NCI-H226 (cell line): ENCODE data around the gene TBC1D4.
"Not testable (repeated sequence)": the region's sequence is repeated elsewhere in the genome, so short reads cannot be mapped to it uniquely, and the experiment has no call there.

ENCODE experiments used
- DNase-seq: peaks from one replicate; pipeline ENCODE4 v3.0.0-alpha.2; 2015

TBC1D4 gene

DNA sequence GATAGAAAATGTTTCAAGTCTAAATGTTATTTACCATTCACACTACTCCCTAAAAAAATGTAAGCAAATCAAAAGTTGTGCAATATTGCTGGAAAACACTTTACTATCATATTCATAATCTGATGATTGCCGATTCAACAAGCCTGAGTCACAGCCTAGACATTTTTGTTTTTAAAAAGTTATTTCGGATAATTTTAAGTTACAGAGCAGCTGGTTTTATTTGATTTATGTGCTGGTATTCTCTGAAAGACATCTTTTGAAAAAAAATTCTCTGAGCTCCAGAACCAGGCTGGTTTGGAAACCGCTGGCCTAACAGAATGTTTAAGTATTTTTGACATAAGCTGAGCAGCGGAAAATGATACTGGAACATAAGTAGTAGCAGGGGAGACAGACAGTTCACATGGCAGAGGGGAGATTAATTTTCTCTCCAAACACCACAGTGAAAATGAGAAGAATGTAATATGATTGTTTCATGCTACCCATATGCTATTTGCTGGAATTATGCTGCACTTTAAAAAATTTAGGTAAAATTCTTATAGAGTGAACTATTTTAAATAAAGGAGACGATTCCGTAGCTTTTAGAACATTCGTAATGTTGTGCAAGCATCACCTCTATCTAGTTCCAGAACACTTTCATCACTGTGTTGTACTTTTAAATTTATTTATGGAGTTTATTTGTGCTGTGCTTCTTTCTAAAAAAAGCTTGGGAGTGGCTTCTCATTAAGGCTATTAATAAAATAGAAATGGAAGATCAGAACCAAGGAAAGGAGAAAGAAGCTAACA, 36.1 kb downstream of the TBC1D4 start:
- DNase-seq, result no peak

DNA sequence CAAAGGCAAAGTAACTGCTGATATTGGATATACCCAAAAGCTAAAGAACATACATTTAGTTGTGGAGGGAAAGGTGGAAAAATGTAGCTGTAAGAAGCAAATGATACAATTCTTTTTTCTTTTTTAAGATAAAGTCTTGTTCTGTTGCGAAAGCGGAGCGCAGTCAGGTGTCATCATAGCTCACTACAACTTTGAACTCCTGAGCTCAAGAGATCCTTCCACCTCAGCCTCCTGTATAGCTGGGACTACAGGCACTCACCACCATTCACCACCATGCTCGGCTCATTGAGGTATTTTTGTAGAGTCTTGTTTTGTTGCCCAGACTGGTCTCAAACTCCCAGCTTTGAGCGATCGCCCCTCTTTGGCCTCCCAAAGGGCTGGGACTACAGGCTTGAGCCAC, 38.0 kb downstream of the TBC1D4 start:
- no peak for DNase-seq

DNA sequence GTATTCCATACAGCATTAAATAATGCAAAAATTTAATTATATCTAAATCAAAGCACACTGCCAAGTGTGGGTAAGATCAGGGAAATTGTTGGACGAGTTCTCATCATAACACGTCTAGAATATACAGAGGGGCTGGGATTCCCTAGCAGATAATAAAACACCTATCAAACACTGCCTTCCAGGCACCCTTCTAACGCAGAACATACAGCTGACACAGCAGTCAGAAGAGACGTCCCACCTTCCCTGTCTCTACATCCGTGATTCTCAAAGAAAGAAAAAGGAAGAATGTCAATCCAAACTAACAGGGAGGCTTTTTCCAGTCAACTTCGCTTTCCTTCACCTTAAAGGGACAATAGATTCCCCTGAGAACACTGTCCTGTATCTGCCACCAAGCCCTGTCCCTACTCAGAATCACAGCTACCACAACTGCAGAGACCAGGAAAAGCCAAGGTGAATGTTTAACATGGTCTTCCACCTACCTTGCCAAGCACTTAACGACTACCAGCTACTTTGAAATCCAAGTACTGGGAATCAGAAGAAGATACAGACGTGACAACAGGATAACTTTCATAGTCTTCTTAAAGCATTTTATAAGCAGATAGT, 38.5 kb downstream of the TBC1D4 start:
- no peak for DNase-seq

DNA sequence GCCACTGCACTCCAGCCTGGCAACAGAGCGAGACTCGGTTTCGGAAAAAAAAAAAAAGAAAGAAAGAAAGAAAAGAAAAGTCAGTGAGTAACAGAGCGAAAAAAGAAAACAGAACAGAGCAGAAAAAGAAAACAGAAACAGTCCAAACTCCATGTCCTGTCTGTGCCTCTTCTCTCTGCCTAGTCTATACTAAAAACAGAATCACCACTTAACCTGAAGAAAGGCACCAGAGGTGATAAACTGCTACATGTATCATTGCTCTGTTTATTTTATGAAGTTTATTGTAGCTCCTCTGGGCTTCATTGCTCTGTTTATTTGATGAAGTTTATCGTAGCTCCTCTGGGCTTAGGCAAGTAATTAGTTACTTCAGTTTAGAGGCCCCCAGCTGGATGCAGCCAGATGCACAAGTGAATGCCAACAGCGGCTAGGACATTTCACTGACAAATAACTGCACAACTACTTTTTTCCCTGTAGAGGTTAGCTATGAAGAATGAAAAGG, 39.2 kb downstream of the TBC1D4 start:
- DNase-seq, result no peak

DNA sequence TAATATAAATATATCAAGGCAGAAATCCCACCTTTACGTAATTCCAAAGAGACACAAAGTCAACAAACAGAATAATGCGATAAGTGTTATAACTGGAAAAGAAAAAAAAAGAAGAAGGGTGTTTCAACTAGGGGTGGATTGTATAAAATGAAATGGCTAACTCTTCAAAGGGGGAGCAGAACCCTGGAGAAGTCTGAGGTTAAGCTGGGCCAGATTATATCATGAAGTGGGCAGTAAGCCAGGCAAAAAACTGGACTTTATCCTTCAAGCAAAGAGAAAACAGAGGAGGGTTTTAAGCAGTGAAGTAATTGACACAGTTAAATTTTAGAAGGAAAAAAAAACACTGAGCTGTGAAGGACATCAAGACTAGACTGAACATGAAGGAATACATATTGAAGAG, 41.9 kb downstream of the TBC1D4 start:
- no peak for DNase-seq

DNA sequence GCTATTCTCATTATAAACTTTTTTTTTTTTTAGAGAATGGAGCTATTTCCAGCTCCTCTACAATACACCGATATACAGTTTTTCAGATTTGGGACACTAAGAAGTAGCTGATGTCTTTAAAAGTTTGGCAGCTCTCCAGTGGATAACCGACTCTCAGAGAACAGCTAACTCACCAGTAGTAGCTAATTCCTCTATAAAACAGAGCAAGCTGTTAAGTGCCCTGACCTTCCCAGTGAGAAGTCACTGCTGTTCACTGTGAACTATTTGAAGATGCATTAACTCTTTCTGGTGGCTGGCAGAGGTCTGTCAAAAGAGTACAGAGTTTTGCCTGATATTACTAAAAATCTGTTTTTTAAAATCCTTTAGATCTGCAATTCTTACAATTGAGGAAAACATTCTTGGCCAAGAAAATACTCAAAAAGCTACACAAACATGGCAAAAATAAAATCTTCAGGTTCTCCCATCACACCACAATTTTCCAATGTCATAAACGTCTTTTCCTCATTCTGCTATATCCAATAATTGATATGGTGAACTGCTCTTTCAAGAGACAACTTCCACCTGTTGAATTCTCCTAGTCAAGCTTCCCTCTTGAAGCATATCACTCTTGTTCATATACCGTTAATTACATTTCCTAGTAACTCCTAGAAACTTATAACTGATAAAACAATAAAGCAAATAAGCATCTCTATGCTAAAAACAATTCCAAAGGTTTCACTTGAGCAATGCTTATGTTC, 44.2 kb downstream of the TBC1D4 start:
- no peak for DNase-seq

DNA sequence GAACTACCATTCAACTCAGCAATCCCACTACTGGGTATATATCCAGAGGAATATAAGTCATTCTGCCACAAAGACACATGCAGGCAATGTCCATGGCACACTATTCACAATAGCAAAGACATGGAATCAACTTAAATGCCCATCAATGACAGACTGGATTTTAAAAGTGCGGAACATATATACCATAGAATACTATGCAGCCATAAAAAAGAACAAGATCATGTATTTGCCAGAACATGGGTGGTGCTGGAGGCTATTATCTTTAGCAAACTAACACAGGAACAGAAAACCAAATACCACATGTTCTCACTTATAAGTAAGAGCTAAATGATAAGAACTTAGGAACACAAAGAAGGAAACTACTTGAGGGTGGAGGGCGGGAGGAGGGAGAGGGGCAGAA, 47.8 kb downstream of the TBC1D4 start:
- not testable (repeated sequence) for DNase-seq

DNA sequence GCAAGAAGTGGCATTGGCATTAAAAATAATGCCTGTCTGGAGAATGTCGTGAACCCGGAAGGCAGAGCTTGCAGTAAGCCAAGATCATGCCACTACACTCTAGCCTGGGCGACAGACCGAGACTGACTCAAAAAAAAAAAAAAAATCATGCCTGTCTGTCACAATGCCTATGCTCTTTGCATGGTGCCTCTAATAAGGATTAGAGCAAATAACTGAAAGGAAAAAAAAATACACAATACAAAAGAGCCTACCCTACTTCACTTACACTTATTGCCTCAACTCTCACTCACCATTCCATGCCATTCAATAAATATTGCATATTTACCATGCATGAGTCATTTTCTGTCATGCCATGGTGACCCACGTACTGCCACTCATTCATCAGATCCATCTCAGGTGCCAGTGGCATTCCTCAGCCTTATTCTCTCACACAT, 49.1 kb downstream of the TBC1D4 start:
- no peak for DNase-seq

DNA sequence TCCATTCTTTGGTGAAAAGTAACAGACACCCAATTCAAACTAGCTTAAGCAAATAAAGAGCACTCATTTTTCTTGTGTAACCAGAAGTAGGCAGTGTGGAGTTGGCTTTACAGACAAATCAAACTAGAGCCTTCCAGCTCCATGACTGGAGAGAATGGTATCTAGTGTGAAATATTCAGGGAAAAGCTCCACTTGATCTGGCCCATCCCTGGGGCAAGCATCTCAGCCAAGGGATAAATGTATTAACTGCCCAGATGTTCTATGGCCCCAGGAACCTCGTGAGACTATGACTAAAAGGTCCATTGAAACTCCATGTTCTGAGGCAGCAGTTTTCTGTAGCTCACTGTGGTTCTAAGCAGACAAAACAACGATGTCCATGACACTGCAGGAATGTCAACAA, 49.9 kb downstream of the TBC1D4 start:
- no peak for DNase-seq

DNA sequence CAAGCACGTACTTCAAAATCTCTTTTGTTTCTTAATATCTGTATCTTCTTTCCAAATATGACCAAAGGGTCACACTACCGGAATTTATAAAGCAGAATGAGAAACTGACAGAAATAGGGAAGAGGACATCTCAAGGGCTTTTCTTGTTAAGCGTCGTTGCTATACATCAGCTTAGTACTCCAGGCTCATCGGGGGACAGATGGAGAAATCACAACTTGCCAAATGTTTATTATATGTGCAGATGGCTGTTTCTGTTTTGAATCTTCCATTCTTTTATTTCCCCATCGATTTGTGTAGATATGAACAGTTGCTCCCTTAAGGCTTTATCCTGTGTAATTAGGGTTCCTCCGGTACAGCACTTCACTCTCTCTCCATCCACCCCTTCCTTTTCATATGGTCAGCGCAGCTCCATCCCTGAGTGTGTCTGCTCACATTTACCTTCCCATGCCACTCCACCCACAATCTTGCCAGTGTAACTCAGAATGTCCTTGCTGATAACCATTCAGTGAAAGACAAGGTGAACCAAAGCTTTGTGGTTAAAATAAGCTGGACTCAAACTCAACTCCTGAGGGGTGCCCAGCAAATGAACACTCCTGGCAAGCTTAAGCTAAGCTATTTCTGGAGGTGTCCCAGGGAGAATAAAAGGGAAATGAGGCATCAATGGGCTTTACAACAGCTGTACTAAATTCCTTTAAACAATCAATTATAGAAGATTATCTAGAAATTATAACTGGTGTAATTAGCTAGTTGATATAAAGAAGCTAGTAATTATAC, 51.3 kb downstream of the TBC1D4 start:
- no peak for DNase-seq

DNA sequence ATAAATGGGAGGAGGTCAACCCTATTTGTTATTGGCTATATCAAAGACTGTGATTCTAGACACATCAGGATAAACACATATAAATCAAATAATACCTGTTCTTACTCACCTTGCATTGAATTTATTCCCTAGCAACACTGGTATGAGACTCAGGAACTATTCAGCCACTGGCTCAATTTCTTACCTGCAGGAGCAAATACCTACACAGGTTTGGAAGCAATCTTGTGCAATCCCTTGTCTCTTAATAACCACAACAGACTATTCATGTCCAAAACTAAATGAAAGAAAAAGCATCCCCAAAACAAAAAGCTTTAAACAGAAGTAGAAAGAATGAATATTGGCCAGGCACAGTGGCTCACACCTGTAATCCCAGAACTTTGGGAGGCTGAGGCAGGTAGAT, 55.5 kb downstream of the TBC1D4 start:
- no peak for DNase-seq

DNA sequence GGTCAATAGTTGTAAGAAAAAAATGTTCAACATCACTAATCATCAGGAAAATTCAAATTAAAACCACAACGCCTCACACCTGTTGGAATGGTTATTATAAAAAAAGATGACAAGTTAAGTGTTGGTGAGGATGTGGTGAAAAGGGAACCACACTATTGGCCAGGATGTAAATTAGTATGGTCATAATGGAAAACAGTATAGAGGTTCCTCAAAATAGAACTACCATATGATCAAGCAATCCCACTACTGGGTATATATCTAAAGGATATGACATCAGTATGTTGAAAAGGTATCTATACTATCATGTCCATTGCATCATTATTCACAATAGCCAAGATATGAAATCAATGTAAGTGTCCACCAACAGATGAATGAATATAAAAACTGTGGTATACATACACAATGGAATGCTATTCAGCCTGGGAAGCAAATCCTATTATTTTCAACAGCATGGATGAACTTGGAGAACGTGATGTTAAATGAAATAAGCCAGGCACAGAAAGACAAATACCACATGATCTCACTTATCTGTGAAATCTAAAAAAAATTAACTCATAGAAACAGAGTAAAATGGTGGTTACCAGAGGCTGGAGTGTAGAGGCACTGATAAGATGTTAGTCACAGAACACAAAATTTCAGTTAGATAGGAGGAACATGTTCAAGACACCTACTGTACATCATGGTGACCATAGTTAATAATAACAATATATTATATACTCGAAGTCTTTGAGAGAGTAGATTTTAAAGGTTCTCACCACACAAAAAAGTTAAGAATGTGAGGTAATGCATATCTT, 56.6 kb downstream of the TBC1D4 start:
- DNase-seq, result no peak

DNA sequence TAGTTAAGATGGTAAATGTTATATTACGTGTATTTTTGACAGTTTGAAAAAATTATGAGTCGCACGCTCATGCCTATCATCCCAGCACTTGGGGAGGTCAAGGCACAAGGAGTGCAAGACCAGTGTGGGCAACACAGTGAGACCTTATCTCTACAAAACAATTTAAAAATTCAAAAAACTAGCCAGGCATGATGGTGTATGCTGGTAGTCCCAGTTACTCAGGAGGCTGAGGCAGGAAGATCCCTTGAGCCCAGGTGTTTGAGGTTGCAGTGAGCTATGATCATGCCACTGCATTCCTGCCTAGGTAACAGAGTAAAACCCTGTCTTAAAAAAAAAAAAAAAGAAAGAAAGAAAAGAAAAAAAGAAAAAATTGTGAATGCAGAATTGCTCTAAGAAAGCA, 58.0 kb downstream of the TBC1D4 start:
- DNase-seq, result no peak

DNA sequence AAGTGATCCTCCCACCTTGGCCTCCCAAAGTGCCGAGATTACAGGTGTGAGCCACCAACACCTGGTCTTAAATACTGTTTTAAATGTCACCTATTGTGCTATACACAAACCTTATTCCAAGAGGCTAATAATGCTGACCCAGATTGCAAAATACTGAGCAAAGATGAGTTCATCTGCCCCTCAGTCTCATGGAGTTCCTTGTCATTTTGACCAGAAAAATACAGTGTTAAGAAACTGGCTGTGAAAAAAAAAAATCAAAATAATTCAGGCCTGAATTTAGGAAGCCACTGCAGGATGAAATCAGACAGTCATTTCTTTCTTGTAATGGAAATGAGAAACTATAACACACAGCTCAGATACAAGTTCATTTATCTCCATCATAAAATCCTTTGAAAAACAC, 59.9 kb downstream of the TBC1D4 start:
- DNase-seq, result no peak

DNA sequence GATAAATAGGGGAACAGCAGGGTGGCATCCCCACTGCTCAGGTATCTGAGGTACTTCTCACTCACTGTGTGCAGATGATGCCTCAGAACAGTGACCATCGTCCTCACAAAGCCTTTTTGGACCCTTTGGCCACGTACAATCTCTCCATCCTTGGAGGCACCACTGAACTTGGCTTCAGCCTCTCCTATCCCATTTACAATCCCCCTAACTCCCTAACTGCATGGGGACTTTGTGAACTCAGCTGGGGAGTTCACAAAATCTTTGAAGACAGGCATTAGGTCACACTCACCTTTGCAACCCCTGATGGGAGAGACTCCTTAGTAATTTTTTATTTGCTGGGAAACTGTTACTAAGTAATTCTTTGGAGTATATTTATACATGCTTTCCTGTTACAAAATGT, 60.8 kb downstream of the TBC1D4 start:
- DNase-seq, result no peak

DNA sequence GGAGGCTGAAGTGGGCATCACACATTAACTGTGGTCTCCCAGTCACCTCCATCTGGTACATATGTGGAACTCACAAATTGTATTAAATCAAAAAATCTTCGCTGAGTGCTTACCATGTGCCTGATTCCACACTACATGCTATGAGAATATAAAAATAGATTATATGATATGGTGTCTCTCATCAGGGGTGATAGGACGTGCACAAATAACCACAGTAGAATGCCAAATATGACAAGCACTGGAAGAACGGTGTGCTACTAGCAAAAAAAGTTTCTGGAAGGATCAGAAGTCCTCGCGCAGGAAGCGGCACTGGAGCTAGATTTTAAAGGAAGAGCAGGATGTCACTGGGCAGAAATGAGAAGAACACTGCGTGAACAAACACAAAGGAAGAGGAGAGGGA, 62.3 kb downstream of the TBC1D4 start:
- no peak for DNase-seq

DNA sequence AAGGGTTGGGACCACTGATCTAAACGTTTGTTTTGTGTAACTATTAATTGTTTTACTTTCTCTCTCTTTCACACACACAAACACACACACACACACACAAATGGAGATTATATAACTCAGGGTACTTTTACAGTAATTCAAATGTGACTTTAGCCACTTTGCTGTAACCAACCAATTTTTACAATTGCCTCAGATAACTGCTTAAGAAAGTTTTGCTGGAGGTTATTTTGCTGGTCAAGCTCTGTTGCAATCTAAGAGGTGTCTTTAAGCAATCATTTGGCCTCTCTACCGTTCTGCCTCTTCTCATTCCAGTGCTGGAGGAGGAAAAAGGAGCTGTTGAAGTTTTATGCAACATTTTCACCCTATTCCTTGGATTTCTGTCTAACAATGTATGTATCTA, 63.0 kb downstream of the TBC1D4 start:
- no peak for DNase-seq

DNA sequence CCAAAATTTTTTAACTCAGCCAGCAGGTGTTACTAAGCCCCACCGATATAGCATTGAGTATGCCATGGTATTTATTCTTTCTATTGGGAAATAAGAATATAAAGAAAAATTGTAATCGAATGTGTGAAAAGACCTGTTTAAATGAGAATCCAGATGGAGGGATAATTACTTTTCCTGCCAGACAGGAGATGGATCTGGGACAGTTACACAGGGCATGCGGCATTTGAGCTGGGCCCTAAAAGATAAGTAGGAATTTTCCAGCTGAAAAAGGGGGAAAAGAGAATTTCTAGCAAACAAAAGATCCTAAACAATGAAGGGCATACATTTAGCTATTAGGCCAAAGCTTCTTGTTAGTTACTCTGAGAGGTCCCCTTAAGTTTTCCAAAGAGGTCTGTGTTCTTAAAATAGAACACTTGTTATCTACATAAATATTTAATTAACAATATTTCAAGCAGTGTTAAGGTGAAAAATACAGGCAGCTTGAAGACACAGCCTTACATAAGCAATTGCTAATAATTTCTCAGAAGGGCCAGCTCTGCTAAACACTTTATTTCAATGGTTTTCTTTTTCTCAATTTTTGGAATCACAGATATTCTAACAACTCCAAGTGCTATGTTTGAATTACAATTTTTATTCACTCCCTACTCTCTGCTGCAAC, 63.7 kb downstream of the TBC1D4 start:
- DNase-seq, result no peak

DNA sequence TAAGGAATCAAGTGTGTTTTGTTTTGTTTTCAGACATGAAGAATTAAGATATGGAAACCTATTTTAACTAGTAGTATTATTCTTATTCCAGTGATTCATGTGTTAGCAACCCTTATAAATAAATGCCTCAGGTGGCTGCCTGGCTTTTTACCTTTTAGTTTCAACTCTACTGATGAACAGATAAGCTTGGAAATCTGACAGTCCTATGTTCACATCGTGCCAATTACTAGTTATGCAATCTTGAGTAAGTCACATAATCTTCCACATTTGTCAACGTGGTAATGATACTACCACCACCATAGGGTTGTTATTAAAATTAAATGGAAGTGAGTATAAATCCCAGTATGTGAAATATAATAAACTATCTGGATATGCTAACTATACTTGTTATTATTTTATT, 64.3 kb downstream of the TBC1D4 start:
- no peak for DNase-seq

DNA sequence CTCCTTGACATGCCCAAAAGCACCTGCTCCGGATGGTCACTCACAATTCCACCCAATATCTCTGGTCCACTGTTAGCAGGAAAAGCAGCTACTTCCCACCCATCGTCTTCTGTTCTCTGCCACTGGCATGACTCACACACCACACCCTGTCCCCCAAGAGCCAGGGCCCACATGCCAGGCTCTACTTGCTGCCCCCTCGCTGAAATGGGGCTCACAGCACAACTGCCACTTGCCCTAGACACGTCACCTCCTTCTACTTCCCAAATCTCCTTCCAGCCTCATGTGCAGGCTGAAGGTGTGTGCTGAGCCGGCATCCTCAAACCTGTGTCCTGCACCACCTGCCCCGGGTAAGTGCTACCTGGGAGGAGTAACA, 65.0 kb downstream of the TBC1D4 start:
- DNase-seq, result no peak

DNA sequence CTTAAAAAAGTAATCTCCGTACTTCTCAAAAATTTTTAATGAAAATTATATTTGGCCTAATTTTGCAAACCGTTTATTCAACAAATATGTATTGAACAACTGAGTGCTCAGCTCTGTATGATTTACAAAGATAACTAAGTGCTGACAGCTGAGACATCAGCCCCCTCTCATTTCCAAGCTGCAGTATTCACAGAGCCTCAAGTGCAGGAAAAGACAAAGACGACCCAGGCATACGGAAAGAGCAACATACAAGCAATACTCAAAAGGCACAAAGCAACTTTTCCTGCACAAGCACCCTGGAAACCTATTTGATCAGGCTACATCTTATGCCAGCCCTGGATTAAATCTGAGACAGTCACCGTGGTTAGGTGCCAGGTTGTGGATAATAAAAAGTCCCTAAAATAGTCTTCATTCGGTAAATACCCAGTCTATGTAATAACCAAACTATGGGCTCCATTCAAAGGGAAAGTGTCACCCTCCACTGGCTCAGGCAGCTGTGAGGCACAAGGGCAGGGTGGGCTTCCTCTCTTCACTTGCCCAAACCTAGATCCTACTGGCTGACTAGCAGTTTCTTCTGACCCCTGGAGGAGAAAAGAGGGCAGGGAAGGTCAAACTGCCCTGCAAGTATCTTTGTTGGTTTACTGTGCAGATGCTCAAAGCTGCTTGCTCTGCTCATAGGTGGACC, 65.5 kb downstream of the TBC1D4 start:
- DNase-seq, result no peak
